GM19463 (cell line): Measurements from ENCODE around the gene KCNE1.
"Not testable (repeated sequence)": the region's sequence is repeated elsewhere in the genome, so short reads cannot be mapped to it uniquely, and the experiment has no call there.

Source experiments
- ATAC-seq: cut with Tn5 transposase; IDR thresholded peaks from one replicate; pipeline ENCODE4 v1.9.1; 2021; ENCODE audit warnings: mild to moderate bottlenecking, moderate library complexity; ENCODE audit not compliant: unreplicated experiment

KCNE1 gene

DNA sequence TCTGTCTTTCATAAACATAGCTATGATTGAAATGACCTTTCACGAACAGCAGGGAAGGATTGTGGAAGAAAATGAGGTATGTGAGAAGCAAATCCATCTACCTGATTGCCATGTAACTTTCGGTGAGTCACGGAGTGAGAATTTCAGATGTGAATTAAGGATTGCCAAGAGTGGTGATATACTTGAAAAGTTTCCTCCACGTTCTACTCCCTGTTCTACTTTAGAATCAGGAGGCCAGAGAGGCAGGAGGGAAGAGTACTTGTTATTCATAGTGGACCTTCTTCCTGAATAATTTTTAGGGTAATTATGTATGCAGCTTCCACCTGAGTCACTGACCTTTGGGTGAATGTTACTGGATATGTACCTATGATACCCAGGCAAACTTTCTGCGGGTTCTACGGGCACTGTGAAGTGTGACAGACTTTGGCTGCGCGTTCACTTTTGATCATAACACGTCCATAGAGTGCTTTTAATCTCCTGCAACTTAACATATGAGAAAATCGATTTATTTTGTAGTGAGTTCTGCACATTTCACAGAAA is 2.6 kb upstream of the KCNE1 start:
- no peak for ATAC-seq

DNA sequence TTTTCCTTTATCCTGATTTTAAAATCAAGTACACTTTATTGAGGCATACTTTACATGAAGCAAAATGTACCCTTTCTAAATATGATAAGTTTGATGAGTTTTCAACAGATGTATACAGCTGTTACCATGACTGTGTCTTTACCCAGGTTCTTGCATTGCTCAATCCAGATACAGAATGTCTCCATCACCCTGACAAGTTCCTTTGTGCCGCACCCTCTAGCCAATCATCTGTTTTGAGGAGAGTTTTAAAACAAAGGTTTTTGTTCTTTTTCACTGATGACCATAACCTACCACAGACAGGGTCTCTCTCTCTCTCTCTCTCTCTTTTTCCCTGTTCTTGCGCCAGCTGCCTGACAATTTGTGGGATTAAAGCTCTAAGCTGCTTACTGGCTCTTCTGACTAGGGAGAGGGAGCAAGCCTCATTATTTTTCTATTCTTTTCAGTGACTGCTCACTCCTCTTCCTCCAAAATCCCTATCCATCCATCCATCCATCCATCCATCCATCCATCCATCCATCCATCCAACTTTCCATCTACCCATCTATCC is 1.2 kb upstream of the KCNE1 start:
- ATAC-seq: no peak

GRCh38 chr21:34511181-34511580 is 829 bp downstream of the KCNE1 start:
- ATAC-seq: no peak

GRCh38 chr21:34510148-34511142 is 1.6 kb downstream of the KCNE1 start:
- ATAC-seq: peak; percentile 70

- ATAC-seq: no peak
Observed at GRCh38 chr21:34509151-34509550, 2.9 kb downstream of the KCNE1 start.

GRCh38 chr21:34504595-34504994 is 7.4 kb downstream of the KCNE1 start:
- no peak for ATAC-seq

DNA sequence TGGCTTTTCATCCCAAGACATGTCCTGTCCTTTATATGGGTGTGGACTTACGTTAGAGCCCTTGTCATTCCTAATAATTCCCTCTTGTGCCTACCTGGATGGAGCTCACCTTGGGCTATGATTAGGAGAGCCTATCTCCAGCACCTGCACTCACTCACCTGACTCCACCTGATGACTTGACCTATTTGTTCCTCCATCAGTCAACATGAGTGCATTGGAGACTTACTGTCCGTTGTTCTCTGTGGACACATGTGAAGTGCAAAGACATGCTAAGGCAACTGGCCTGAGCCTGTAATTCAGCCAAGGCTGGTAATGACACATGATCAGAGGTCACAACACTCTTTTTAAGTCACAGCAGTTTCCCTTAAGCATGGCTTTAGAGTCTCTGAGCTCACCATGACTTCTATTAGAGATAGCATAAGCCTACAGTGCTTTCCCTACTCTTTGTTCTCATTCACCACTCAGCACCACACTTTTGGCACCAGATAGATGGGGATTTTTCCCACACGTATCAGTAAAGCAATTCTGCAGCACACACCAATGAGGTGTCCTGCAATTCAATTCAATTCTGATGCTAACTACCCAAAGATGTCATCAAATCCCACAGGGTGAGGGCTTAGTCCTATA is 9.4 kb downstream of the KCNE1 start:
- no peak for ATAC-seq

GRCh38 chr21:34501716-34502115 is 10.3 kb downstream of the KCNE1 start:
- no peak for ATAC-seq

GRCh38 chr21:34500191-34500590 is 11.8 kb downstream of the KCNE1 start:
- no peak for ATAC-seq

- ATAC-seq: no peak
Observed at GRCh38 chr21:34499116-34499515, 12.9 kb downstream of the KCNE1 start.

GRCh38 chr21:34498623-34499022 is 13.4 kb downstream of the KCNE1 start:
- ATAC-seq: no peak

DNA sequence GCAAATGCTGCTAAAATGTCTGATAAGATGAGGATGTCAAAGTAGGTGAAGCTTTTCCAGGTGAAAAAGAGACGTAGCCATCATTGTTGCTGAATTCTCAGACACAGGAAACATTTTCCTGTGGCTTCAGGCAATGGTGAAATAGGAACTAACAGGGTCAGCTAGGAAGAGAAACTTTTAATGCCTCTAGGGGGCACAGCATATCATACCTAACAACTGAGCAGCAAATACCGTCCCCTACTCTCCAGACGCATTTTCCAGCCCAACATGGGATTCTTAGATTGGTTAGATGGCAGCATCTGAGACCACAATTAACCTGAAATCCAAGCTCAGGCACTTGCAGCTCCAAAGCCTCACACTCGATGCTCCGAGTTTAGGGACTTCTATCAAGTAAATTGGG is 28.2 kb downstream of the KCNE1 start:
- ATAC-seq: not testable (repeated sequence)

- ATAC-seq: not testable (repeated sequence)
Observed at GRCh38 chr21:34483435-34483834, 28.6 kb downstream of the KCNE1 start.

- ATAC-seq: not testable (repeated sequence)
Observed at GRCh38 chr21:34467333-34467732, 44.7 kb downstream of the KCNE1 start.

DNA sequence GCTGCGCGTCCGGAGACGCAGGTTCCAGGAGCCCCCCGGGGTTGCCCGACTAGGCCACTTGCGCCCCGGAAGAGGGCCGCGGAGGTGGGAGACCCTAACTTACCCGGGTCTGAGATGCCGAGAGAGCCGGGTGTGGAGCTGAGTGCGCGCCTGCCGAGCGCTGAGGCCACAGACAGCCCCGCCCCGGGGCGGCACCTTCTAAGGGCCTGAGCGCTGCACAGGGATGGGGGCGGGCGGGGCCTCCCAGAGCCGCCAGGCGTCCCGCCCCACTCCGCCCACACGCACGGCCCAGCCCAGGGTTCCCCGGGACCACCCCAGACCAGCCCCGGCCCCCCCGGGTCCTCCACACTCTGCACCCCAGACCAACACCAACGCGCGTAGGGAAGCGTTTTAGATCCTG is 52.6 kb downstream of the KCNE1 start:
- not testable (repeated sequence) for ATAC-seq

GRCh38 chr21:34458266-34458665 is 53.7 kb downstream of the KCNE1 start:
- not testable (repeated sequence) for ATAC-seq

GRCh38 chr21:34456180-34456579 is 55.8 kb downstream of the KCNE1 start:
- not testable (repeated sequence) for ATAC-seq

DNA sequence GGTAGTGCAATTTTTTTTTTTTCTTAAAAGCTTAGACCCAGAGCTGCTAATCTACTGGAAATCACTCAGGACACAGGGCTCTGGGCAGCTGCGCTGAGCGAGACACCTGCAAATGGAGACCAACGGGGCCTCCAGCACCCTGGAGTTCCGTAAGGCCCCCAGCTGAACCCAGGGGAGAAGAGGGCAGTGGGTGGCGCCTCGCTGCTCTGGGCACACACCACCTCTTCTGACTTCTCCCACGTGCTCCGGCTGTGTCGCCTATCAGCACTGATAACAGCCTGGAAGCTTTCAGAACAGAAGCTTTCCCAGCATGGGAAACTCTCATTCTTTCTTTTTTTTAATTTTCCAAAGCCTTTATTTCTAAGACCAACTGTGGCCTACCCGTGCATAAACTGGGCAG is 56.4 kb downstream of the KCNE1 start:
- not testable (repeated sequence) for ATAC-seq

GRCh38 chr21:34447018-34447417 is 65.0 kb downstream of the KCNE1 start:
- ATAC-seq: not testable (repeated sequence)

- ATAC-seq: not testable (repeated sequence)
Observed at GRCh38 chr21:34443486-34443885, 68.5 kb downstream of the KCNE1 start.

DNA sequence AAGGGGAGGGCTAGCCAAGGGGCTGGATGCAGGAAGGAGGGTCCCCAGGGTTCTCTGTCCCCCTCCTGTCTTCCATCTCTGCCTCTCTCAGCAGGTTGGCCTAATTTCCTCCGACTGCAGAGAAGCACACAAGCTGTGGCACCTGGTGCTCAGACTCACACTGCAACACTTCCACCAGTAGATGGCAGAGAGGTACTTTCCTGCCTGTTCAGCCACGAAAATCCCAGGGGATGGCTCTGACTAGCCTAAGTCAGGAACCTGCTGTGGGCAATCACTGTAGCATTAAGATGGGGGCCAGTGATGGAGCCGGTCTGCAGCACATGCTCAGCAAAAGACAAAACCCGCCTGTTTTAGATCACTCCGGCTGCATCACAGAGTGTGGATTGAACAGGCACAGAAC is 82.3 kb downstream of the KCNE1 start:
- not testable (repeated sequence) for ATAC-seq
